ENCODE data around the gene GABBR2. TPM values are rescaled to one million over a fixed set of nuclear protein-coding genes. Genes with fewer than 3 reads are reported as not detected.

The GABBR2 gene
- total RNA-seq, 1 experiment from 2014 or later, result not detected

GRCh38 chr9:98642661-98643312 lies 65.9 kb downstream of the GABBR2 start:
- POLR2A ChIA-PET, result no interaction called here
- Mint-ChIP-seq H3K36me3 (ENCODE audit: insufficient read depth, unreplicated experiment) (no peaks in the 10 kb centered on the region), H3K9me3 (ENCODE audit: unreplicated experiment) (no peaks in the 10 kb centered on the region), H3K27ac (ENCODE audit: low read depth, unreplicated experiment) (no peak overlapping the region), H3K27me3 (ENCODE audit: insufficient read depth, unreplicated experiment) (peaks cover 49% of the 10 kb centered on the region), H3K4me3 (ENCODE audit: unreplicated experiment) (no peak overlapping the region), H3K4me1 (ENCODE audit: insufficient read depth, unreplicated experiment) (no peaks in the 10 kb centered on the region)
- DNase-seq (ENCODE audit: unreplicated experiment), result no peak
- intact Hi-C loops (cut with micrococcal nuclease), result no loop called here
- CTCF ChIA-PET, result interaction anchor here (0.6 kb wide), 2 partner anchors 13 to 718 kb away, joined by 3 to 4 read pairs; no protein-coding TSS in a partner anchor
- TF ChIP-seq, protein P1, sequence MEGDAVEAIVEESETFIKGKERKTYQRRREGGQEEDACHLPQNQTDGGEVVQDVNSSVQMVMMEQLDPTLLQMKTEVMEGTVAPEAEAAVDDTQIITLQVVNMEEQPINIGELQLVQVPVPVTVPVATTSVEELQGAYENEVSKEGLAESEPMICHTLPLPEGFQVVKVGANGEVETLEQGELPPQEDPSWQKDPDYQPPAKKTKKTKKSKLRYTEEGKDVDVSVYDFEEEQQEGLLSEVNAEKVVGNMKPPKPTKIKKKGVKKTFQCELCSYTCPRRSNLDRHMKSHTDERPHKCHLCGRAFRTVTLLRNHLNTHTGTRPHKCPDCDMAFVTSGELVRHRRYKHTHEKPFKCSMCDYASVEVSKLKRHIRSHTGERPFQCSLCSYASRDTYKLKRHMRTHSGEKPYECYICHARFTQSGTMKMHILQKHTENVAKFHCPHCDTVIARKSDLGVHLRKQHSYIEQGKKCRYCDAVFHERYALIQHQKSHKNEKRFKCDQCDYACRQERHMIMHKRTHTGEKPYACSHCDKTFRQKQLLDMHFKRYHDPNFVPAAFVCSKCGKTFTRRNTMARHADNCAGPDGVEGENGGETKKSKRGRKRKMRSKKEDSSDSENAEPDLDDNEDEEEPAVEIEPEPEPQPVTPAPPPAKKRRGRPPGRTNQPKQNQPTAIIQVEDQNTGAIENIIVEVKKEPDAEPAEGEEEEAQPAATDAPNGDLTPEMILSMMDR (IDR thresholded peaks at IDR 0.05; ENCODE audit: unreplicated experiment), result no peak
- no TSS peak for BruUV-seq (replicated peaks)

- H3K4me3 Mint-ChIP-seq (ENCODE audit: unreplicated experiment), result no peak overlapping the region
- no TSS peak for BruUV-seq (replicated peaks)
- no peak overlapping the region for H3K27ac Mint-ChIP-seq (ENCODE audit: low read depth, unreplicated experiment)
- DNase-seq (ENCODE audit: unreplicated experiment), result no peak
- intact Hi-C loops (cut with micrococcal nuclease), result no loop called here
- peaks cover 39% of the 10 kb centered on the region for H3K27me3 Mint-ChIP-seq (ENCODE audit: insufficient read depth, unreplicated experiment)
- ChIA-PET CTCF (interaction anchor here (0.7 kb wide), 1 partner anchor 14 kb away, joined by 3 read pairs; no protein-coding TSS in a partner anchor), POLR2A (no interaction called here)
- no peaks in the 10 kb centered on the region for H3K4me1 Mint-ChIP-seq (ENCODE audit: insufficient read depth, unreplicated experiment)
- TF ChIP-seq, protein P1 (IDR thresholded peaks at IDR 0.05; ENCODE audit: unreplicated experiment), result no peak
- H3K36me3 Mint-ChIP-seq (ENCODE audit: insufficient read depth, unreplicated experiment), result no peaks in the 10 kb centered on the region
- no peaks in the 10 kb centered on the region for H3K9me3 Mint-ChIP-seq (ENCODE audit: unreplicated experiment)
These were observed 67.0 kb downstream of the GABBR2 start for GRCh38 chr9:98641695-98642094.

DNA sequence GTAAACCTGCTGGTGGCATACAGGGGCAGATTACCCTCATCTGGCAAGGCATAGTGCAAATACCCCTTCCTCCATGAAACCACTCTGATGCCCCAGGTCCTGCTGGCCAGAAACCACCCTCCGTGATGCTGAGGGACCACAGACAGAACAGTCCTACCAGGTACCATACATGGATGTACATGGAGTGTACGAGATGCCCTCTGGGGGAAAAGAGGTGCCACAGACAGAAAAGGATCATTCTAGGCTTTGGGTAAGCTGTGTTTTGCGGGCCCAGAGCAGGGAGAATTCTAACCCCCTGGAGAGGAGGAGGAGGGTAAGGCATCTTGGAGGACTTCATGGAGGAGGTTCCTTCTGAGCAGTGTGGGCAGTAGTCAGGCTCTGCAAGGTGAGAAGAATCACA lies 68.3 kb downstream of the GABBR2 start:
- H3K4me1 Mint-ChIP-seq (ENCODE audit: insufficient read depth, unreplicated experiment), result peaks cover under 1% of the 10 kb centered on the region
- TF ChIP-seq, protein P1 (IDR thresholded peaks at IDR 0.05; ENCODE audit: unreplicated experiment), result no peak
- H3K4me3 Mint-ChIP-seq (ENCODE audit: unreplicated experiment), result no peak overlapping the region
- peaks cover 39% of the 10 kb centered on the region for H3K27me3 Mint-ChIP-seq (ENCODE audit: insufficient read depth, unreplicated experiment)
- ChIA-PET CTCF (interaction anchor here (0.5 to 1.3 kb wide), 2 partner anchors 19 to 43 kb away, joined by 3 to 4 read pairs; no protein-coding TSS in a partner anchor), POLR2A (no interaction called here)
- H3K27ac Mint-ChIP-seq (ENCODE audit: low read depth, unreplicated experiment), result no peak overlapping the region
- intact Hi-C loops (cut with micrococcal nuclease), result no loop called here
- DNase-seq (ENCODE audit: unreplicated experiment), result no peak
- BruUV-seq (replicated peaks), result no TSS peak
- H3K9me3 Mint-ChIP-seq (ENCODE audit: unreplicated experiment), result no peaks in the 10 kb centered on the region
- no peaks in the 10 kb centered on the region for H3K36me3 Mint-ChIP-seq (ENCODE audit: insufficient read depth, unreplicated experiment)

DNA sequence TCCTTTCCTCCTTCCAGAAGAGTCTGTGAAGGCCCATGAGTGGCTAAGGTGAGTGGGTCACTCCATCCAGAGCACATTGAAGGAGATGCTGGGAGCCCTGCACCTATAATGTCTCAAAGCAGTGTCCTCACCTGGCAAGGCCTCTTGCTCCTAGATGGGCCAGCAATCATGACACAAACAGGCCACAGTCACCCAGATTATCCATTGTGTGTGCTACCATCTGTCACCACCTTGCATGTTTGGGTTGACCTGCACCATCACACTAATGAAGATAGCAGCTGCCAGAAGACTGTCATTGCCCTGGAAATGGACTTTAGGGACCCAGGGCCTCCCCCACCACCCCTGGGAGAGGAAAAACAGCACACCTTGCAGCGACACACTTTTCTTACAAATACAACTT lies 69.6 kb downstream of the GABBR2 start:
- ChIA-PET POLR2A (no interaction called here), CTCF (no interaction called here)
- TF ChIP-seq, protein P1 (IDR thresholded peaks at IDR 0.05; ENCODE audit: unreplicated experiment), result no peak
- no peak for DNase-seq (ENCODE audit: unreplicated experiment)
- Mint-ChIP-seq H3K9me3 (ENCODE audit: unreplicated experiment) (no peaks in the 10 kb centered on the region), H3K4me3 (ENCODE audit: unreplicated experiment) (no peak overlapping the region), H3K4me1 (ENCODE audit: insufficient read depth, unreplicated experiment) (peaks cover 6% of the 10 kb centered on the region), H3K36me3 (ENCODE audit: insufficient read depth, unreplicated experiment) (no peaks in the 10 kb centered on the region), H3K27ac (ENCODE audit: low read depth, unreplicated experiment) (no peak overlapping the region), H3K27me3 (ENCODE audit: insufficient read depth, unreplicated experiment) (peaks cover 34% of the 10 kb centered on the region)
- intact Hi-C loops (cut with micrococcal nuclease), result no loop called here
- BruUV-seq (replicated peaks), result no TSS peak

Measured in MCF 10A (cell line).